Bronchial epithelial cell (primary cell): Measurements from ENCODE around the gene DNAAF9. TPM values are rescaled to one million over a fixed set of nuclear protein-coding genes. Genes with fewer than 3 reads are reported as not detected.

Experiments used
- DNase-seq: peaks from one replicate; pipeline ENCODE4 v3.0.0-alpha.2; 2010; ENCODE audit warnings: low read depth
- FAIRE-seq: peaks from 2 replicates; lab custom pipeline; 2011; peaks lifted over from hg19 to GRCh38; lab: Jason Lieb, UNC
- H3K27me3 ChIP-seq: 2 replicates; pipeline ENCODE4 v1.5.1; 2011; ENCODE audit warnings: low read length; ENCODE audit not compliant: control insufficient read depth, insufficient read depth
- H3K36me3 ChIP-seq: 2 replicates; pipeline ENCODE4 v1.5.1; 2011; ENCODE audit warnings: low read length; ENCODE audit not compliant: control insufficient read depth, insufficient read depth
- H3K4me3 ChIP-seq: 2 replicates; pipeline ENCODE4 v1.5.1; 2011; ENCODE audit warnings: mild to moderate bottlenecking, low read depth, low read length, control low read depth
- total RNA-seq: library from RNA; depleted of rRNA; stranded (reverse); fragments of >200 nt; gene quantifications from 2 replicates; pipeline ENCODE4 v1.2.1, GENCODE V29; 2014
- TF ChIP-seq, protein P1 (sequence below): IDR thresholded peaks from 2 replicates; pipeline ENCODE4 v1.5.1; 2011; ENCODE audit warnings: mild to moderate bottlenecking, moderate library complexity, low read length, control low read depth, inconsistent platforms; ENCODE audit not compliant: insufficient read depth, severe bottlenecking

The DNAAF9 gene
- total RNA-seq, 1 donor from 2014 or later: 5.5 TPM

DNA sequence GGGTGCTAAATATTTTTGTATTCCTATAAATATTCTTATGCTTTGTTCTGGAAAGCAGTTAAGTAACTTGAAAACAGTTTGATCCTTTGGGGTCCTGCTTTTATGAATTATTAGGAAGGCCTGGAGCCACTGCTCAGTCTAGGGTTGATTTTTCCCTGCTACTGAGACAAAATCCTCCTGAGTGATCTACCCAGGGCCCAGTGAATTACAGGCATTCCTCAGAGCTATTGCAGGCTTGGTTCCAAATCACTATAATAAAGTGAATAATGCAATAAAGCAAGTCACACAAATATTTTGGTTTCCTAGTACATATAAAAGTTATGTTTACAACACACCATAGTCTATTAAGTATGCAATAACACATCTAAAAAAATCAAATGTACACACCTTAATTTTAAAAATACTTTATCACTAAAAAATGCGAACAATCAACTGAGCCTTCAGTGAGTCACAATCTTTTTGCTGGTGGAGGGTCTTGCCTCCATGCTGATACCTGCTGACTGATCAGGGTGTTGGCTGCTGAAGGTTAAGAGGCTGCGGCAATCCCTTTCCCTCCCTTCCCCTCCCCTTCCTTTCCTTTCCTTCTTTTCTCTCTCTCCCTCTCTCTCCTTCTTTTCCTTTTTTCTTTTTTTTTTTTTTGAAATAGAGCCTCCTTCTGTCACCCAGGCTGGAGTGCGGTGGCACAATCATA, 43.0 kb downstream of the DNAAF9 start:
- Histone ChIP-seq H3K36me3 (peaks cover 9% of the 10 kb centered on the region), H3K27me3 (no peaks in the 10 kb centered on the region), H3K4me3 (no peak overlapping the region)
- FAIRE-seq (no peak), DNase-seq (no peak)
- TF ChIP-seq, protein P1, sequence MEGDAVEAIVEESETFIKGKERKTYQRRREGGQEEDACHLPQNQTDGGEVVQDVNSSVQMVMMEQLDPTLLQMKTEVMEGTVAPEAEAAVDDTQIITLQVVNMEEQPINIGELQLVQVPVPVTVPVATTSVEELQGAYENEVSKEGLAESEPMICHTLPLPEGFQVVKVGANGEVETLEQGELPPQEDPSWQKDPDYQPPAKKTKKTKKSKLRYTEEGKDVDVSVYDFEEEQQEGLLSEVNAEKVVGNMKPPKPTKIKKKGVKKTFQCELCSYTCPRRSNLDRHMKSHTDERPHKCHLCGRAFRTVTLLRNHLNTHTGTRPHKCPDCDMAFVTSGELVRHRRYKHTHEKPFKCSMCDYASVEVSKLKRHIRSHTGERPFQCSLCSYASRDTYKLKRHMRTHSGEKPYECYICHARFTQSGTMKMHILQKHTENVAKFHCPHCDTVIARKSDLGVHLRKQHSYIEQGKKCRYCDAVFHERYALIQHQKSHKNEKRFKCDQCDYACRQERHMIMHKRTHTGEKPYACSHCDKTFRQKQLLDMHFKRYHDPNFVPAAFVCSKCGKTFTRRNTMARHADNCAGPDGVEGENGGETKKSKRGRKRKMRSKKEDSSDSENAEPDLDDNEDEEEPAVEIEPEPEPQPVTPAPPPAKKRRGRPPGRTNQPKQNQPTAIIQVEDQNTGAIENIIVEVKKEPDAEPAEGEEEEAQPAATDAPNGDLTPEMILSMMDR: no peak

DNA sequence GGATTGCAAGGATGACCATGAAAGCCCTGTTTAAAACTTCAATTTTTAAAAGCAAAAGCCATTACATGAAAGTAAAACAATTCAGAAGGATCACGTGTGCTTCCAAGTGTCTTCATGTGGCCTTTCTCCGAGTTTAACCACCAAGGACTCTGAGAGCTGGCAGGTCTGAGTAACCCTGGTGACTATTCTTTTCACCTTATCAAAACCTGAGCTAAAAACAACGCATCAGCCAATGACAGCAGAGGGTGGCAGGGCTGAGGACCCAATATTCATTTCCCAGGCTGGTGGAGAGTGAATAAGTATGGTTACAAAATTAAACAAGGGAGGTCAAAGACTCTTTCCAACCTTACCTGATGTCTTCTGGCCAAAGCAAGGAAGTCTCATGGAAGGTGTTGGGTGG, 46.7 kb downstream of the DNAAF9 start:
- FAIRE-seq (no peak), DNase-seq (no peak)
- H3K4me3 ChIP-seq: no peak overlapping the region
- no peaks in the 10 kb centered on the region for H3K27me3 ChIP-seq
- peaks cover 6% of the 10 kb centered on the region for H3K36me3 ChIP-seq
- TF ChIP-seq, protein P1: no peak

DNA sequence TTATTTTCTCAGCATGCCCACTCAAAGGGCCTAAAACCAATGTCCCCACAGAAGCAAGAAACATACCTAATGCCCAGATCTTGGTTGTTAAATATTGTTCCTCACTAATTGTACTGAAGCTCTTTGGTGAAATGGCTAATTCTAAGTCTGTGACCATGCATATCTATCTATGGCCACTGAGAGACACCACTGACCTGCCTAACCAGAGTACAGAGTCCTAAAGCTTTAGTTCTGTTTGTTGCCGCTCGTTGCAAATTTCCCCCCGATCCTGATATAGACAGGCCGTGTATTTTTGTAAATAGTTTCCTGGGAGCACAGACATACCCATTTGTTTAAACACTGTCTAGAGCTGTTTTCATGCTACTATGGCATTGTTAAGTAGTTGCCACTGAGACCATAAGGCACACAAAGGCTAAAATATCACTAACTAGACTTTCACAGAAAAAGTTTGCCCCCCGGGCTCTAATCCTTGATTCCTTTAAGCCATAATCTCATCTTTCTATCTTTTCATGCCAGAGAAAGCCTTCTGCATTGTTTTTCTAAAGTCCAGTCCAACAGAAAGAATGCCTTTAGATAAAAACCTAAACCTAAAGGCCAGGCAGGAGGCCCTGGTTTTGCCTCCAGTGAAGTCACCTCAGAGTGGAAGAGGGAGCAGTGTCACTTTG, 48.7 kb downstream of the DNAAF9 start:
- Histone ChIP-seq H3K4me3 (no peak overlapping the region), H3K36me3 (peaks cover 9% of the 10 kb centered on the region), H3K27me3 (no peaks in the 10 kb centered on the region)
- DNase-seq: no peak
- FAIRE-seq: no peak
- TF ChIP-seq, protein P1: no peak

Other genes starting within 250 kb of the DNAAF9 start
- gene FASTKD5, start 247.8 kb downstream of the DNAAF9 start, total RNA-seq: 11.3 and 17.9 TPM in 2 replicates
- gene UBOX5, start 247.8 kb downstream of the DNAAF9 start, total RNA-seq: 1.9 and 2.1 TPM in 2 replicates
- gene LZTS3, start 234.1 kb downstream of the DNAAF9 start, total RNA-seq: 11.3 and 20.0 TPM in 2 replicates
- 57.6 and 72.7 TPM in 2 replicates for gene DDRGK1, start 203.0 kb downstream of the DNAAF9 start, total RNA-seq
- gene ITPA, start 198.2 kb downstream of the DNAAF9 start, total RNA-seq: 36.9 and 45.5 TPM in 2 replicates
- 3.2 and 5.1 TPM in 2 replicates for gene SLC4A11, start 168.5 kb downstream of the DNAAF9 start, total RNA-seq
- 50.0 and 55.0 TPM in 2 replicates for gene ATRN, start 63.3 kb upstream of the DNAAF9 start, total RNA-seq